Activated CD4-positive, alpha-beta T cell treated with anti-CD3 and anti-CD28 coated beads, Interleukin-10, Interleukin-2, amounts not matched to agents 100 ng/mL and 50 ng/mL, durations not matched to agents 16 hours and 8 hours (primary cell): ENCODE data around the gene SLC5A10.
A peak's percentile ranks its signal among the peaks of the same experiment; 100 is the strongest.
"Not testable (repeated sequence)": the region's sequence is repeated elsewhere in the genome, so short reads cannot be mapped to it uniquely, and the experiment has no call there.

Experiments used
- DNase-seq: peaks from one replicate; pipeline ENCODE4 v3.0.0-alpha.2; 2020

SLC5A10 gene

DNA sequence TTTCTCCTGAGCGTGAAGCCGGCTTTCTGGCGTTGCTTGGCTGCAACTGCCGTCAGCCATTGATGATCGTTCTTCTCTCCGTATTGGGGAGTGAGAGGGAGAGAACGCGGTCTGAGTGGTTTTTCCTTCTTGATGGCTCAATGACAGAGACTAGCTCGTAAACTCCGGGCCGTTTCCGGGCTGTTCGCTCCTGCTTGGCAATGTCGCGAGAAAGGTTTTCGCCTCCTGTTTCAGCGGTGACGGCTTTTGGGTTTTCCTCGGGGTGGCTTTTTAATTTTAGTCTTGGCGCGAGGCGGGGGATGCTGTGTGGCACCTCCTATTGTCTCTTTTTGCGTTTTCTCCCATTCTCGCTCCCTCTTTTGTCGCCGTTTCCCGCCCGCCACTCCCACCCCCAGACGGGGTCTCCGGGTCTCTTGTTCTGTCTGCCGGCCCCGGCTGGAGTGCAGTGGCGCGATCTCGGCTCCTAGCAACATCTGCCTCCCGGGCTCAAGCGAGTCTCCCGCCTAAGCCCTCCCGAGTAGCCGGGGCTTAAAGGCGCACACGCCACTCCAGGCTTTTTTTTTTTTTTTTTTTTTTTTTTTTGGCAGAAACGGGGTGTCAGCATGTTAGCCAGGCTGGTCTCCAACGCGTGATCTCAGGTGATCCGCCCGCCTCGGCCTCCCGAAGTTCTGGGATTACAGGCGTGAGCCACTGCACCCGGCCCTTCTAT is 110.2 kb downstream of the SLC5A10 start:
- peak; percentile 78 for DNase-seq

DNA sequence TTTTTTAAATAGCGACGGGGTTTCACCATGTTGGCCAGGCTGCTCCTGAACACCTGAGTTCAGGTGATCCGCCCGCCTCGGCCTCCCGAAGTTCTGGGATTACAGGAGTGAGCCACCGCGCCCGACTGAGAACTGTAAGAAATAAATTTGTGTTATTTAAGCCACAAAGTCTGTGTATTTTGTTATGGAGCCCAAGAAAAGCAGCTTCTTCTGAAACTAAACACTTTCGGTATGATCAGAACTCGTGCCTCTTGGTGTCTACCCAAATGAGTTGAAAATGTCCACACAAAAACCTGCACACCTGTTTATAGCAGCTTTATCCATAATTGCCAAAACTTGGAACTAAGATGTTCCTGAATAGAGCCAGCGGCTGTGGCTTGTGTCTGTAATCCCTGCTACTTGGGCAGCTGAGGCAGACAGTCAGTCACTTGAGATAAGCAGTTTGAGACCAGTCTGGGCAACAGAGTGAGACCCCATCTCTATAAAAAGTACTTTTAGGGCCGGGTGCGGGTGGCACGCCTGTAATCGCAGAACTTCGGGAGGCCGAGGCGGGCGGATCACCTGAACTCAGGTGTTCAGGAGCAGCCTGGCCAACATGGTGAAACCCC is 110.9 kb downstream of the SLC5A10 start:
- not testable (repeated sequence) for DNase-seq

DNA sequence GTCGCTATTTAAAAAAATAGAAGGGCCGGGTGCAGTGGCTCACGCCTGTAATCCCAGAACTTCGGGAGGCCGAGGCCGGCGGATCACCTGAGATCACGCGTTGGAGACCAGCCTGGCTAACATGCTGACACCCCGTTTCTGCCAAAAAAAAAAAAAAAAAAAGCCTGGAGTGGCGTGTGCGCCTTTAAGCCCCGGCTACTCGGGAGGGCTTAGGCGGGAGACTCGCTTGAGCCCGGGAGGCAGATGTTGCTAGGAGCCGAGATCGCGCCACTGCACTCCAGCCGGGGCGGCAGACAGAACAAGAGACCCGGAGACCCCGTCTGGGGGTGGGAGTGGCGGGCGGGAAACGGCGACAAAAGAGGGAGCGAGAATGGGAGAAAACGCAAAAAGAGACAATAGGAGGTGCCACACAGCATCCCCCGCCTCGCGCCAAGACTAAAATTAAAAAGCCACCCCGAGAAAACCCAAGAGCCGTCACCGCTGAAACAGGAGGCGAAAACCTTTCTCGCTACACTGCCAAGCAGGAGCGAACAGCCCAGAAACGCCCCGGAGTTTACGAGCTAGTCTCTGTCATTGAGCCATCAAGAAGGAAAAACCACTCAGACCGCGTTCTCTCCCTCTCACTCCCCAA is 111.5 kb downstream of the SLC5A10 start:
- DNase-seq: peak; percentile 95

DNA sequence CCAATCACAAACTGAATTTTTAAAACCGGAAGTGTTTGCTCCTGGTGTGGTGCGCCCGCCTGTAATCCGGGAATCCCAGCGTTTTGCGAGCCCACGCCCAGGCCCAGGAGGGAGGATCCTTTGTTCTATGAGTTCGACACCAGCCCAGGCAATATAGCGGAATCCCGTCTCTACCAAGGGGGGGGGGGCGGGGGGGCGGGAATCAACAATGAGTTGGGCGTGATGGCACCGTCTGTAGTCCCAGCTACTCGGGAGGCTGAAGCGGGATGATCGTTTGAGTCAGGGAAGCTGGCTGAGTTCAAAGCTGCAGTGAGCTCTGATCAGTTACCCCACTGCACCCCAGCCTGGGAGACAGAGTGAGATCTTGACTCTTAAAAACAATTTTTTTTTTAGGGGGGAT is 112.4 kb downstream of the SLC5A10 start:
- DNase-seq: not testable (repeated sequence)

DNA sequence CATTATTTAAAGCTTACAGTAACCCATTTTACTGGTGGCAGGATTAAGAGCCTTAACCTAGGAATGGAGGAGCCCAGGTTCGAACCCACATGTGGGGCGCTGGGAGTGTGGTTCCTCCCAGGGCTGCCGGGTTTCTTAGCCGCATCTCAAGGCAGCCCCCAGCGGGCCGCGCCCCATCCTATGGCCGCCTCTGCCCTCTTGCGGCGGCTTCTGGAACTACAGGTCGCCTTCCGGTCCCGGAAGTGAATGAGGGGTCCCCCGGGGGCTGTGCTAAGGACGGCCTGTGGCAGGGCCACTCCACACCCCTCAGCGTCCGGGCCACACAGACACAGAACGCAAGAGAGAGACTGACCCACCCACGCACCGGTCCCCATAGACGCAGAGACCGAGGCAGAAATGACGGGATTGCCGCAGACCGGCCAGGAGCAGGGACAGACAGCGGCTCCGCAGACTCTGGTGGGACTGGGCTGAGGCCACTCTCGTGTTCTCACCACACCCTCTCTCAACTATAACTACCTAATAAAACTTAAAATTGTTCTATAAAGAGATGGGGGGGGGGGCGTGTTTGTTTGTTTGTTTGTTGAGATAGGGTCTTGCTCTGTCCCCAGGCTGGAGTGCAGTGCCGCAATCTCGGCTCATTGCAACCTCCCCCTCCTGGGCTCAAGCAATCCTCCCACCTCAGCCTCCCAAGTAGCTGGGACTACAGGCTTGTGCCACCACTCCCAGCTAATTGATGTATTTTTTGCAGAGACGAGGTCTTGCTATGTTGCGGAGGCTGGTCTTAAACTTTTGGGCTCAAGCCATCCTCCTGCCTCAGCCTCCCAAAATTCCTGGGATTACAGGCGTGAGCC is 118.6 kb downstream of the SLC5A10 start:
- not testable (repeated sequence) for DNase-seq
